HG02571 (cell line): ENCODE measurements around the gene LACTBL1.

Source experiments
- ATAC-seq: cut with Tn5 transposase; IDR thresholded peaks from one replicate; pipeline ENCODE4 v1.9.1; 2021; ENCODE audit warnings: mild to moderate bottlenecking, moderate library complexity; ENCODE audit not compliant: unreplicated experiment

Gene LACTBL1

DNA sequence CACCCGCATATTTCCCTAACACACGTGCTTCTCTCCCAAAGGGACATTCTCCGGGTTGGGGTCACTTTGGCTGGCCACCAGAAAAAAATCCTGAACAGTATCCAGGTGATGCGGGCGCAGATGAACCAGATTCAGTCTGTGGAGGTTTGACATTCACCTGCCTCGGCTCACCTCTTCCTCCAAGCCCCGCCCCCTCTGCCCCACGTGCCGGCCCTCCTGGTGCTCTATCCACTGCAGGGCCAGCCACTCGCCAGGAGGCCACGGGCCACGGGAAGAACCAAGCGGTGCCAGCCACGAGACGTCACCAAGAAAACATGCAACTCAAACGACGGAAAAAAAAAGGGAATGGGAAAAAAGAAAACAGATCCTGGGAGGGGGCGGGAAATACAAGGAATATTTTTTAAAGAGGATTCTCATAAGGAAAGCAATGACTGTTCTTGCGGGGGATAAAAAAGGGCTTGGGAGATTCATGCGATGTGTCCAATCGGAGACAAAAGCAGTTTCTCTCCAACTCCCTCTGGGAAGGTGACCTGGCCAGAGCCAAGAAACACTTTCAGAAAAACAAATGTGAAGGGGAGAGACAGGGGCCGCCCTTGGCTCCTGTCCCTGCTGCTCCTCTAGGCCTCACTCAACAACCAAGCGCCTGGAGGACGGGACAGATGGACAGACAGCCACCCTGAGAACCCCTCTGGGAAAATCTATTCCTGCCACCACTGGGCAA, 59.1 kb downstream of the LACTBL1 start:
- ATAC-seq = no peak

- no peak for ATAC-seq
Observed at GRCh38 chr1:22912311-22912710, 60.4 kb downstream of the LACTBL1 start.

GRCh38 chr1:22910986-22911651, 61.5 kb downstream of the LACTBL1 start:
- ATAC-seq = no peak

GRCh38 chr1:22910286-22910685, 62.4 kb downstream of the LACTBL1 start:
- no peak for ATAC-seq

GRCh38 chr1:22908880-22909426, 63.7 kb downstream of the LACTBL1 start:
- ATAC-seq = no peak

DNA sequence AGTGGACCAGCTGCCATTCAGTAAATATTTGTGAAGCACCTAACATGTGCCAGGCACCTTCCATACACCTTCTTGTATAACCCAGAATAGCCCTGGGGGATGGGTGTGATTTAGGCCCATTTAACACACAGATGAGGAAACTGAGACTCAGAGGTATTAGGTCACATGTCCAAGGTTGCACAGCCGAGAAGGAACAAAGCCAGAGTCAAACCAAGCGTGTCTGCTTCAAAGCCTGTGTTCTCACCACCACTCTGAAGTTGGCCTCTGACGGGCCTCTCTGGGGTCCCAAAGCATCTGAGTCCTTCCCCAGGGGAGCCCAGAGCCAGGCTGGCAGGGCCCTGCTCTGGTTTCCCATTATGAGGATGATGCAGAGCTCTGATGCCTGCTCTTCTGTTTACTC, 65.1 kb downstream of the LACTBL1 start:
- ATAC-seq = no peak

DNA sequence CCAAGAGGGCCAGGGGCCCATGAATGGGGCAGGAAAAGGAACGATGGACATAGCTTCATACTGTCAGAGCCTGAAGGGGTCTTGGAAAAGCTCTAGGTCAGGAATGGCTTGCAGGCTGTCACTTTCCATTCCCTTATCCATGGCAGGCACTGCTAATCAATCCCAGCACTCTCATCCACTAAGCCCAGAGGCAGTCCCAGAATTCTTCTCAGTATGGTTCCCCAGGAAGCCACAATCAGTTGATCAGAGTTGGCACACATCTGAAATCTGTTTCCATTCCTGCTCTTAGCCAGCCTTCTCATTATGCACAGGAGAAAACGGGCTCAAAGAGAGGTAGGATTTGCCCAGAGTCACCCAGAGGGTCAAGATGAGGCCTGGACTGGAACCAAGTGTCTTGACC, 65.7 kb downstream of the LACTBL1 start:
- no peak for ATAC-seq

DNA sequence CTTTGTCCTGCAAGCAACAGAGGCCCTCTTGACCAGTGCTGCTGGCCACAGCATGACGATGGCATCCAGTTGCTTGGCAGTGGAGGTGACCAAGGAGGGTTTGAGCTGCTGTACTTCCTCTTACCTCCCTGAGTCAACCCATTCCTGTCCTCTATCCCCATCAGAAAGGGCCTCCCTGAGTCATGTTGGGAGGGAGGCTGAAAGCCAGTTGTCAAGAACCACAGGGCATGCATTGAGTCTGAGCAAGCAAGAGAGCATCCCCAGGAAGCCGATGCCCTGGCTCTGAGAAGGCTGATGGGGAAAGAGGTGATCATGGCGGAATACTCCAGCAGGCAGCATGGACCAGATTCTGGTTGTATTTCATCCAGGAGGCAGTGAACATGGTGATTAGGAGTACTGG, 69.6 kb downstream of the LACTBL1 start:
- no peak for ATAC-seq
